NCI-H748 (cell line): Measurements from ENCODE around the gene WDR18.

Experiments
- DNase-seq: peaks from one replicate; lab custom pipeline; 2025; ENCODE audit not compliant: unreplicated experiment; lab: John Stamatoyannopoulos, UW

WDR18 gene

GRCh38 chr19:1006711-1007398, 22.7 kb downstream of the WDR18 start:
- no peak for DNase-seq

GRCh38 chr19:1007399-1008251, 23.5 kb downstream of the WDR18 start:
- no peak for DNase-seq

DNA sequence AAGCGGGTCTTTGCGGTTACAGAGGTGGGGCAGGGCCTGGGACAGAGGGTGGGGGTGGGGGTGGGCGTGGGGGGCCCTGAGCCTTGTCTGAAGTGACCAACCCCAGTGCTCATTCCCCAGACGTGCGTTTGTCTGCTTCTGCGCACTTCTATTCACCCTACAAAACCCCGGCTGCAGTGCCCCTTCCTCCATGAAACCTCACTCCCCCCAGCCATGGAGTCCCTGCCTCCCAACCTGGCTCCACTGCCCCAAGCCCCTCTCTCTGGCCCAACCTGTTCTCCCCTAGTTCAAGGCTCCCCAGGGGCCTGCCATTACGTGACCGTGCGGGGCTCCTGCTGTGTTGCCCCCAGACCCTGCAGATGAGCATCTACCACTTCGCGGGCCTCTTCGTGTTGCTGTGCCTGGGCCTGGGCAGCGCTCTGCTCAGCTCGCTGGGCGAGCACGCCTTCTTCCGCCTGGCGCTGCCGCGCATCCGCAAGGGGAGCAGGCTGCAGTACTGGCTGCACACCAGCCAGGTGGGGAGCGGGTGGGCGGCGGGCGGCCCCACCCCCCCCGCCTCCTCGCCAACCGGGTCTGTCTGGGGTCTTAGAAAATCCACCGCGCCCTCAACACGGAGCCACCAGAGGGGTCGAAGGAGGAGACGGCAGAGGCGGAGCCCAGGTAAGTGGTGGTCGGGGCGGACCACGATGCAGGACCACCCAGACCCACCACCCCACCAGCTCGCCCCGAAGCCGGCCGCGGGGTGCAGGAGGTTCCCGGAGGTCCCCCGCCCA, 24.3 kb downstream of the WDR18 start:
- no peak for DNase-seq

DNA sequence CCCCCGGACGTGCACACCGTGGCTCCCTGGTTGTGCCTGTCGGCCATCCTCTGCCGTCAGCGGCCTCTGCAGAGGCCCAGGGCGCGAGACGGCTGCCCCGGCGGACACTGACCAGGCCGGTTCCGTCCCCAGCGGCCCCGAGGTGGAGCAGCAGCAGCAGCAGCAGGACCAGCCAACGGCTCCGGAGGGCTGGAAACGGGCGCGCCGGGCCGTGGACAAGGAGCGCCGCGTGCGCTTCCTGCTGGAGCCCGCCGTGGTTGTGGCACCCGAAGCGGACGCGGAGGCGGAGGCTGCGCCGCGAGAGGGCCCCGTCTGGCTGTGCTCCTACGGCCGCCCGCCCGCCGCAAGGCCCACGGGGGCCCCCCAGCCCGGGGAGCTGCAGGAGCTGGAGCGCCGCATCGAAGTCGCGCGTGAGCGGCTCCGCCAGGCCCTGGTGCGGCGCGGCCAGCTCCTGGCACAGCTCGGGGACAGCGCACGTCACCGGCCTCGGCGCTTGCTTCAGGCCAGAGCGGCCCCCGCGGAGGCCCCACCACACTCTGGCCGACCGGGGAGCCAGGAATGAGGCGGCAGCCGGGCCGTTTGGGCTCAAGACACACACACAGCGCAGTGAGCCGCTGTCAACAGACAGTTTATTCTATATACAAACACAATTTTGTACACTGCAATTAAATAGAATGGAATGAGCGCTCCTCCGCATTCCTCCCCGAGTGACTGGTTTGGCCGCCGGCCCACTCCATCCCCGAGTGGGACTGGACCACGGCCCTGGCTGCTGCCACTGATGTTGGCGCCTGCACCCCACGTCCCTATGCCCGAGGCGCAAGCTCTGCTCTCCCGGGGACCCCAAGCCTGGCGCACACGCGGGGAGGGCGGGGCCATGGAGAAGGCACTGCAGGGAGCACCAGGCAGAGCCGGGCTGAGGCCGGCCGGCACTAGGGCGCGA, 25.2 kb downstream of the WDR18 start:
- DNase-seq: no peak

GRCh38 chr19:1009981-1010538, 25.9 kb downstream of the WDR18 start:
- no peak for DNase-seq

- no peak for DNase-seq
These were observed 26.7 kb downstream of the WDR18 start for GRCh38 chr19:1010586-1011510.

- DNase-seq: no peak
These were observed 27.7 kb downstream of the WDR18 start for GRCh38 chr19:1011831-1012333.

DNA sequence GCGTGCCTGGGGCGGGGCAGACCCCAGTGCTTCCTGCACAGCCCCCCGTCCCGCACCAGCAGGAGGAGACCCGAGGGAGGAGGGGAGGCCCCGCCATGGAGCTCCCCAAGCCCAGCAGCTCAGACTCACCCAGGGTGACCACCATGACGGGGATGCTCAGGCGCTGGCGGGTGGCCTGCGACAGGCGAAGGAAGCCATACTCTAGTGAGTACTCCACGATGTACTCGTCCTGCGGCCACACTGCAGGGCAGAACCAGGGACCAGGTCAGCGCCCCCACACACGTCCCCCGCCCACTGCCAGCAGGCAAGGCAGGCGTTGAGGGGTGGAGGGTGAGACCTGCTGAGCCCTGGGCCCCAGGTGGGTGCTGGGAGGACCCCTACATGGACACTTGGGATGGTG, 28.2 kb downstream of the WDR18 start:
- DNase-seq: no peak

GRCh38 chr19:1013218-1013617, 29.1 kb downstream of the WDR18 start:
- DNase-seq: no peak

DNA sequence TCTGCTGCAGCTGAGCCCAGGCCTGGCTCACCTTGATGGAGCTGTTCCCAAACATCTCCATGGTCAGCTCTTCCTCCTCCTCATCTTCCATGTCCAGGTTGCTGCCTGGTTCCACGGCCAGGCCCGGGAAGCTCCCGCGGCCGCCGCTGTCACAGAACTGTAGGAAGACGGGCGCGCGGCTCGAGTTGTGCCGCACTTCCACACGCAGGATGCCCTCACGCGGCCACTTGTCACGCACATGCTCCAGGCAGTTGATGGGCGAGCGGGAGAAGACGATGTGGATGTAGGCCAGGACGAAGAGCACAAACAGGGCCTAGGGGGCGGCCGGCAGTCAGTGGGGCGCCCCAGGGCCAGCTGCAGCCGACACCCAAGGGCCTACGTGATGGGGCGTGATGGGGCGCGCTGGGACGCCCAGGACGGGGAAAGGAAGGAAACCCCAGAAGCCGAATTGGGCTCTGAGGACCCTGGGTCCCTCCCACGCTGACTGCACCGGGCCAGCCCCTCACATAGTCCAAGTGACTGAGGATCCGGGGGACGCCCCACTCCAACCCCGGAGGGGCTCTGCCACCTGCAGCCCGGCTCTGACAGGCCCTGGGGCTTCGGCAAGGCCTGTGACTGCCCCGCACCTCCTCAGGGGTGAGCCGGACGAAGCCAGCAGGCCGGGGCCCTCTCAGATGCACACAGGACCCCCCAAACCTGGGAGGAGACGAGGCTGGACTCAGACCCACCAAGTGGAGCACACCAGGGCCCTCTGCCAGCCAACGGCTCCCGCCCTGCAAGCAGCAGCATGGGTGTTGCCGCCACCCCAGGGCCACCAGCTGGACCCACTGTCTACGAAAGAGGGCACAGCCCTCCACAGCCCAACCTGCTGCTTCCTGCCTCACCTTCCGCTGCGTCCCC, 30.3 kb downstream of the WDR18 start:
- no peak for DNase-seq

GRCh38 chr19:1015061-1015781, 31.1 kb downstream of the WDR18 start:
- DNase-seq: no peak

DNA sequence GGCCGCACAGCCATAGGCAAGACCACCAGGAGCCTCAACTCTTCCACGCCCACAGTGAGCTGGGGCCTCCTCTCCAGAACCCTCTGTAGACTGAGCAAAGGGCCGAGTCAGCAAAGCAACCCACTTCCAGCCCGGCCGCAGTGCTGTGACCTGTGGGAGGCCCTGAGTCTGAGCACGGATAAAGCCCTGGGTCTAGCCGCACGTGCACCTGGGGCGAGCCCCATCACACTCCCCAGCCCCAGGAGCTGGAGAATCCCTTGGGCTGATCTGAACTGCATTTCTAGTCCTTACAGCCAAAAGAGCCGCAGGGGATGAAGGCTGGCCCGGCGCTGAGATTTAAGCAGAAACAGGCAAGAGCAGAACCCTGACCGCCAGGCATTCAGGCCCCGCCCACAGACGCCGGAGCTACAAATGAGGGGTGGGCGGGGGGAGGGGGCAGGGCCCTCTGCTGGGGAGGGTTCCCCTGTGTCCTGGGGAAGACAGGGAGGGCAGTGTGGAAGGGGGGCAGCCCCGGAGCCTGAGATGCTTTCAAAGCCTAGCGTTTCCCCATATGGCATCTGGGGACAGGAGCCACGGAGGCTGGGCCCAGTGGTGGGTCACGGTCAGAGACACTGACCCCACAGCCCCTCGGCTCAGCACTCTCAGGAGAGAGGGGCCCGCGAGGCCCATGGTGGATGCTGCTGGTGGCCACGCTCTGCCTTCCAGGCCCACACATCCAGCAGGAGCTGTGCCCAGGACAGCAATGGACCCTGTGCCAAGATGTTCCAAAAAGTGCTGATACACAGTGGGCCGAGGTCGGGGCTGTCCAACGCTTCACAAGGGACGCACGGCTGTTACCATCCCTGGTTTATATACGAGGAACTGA, 31.9 kb downstream of the WDR18 start:
- no peak for DNase-seq

- no peak for DNase-seq
These were observed 32.5 kb downstream of the WDR18 start for GRCh38 chr19:1016647-1017114.

- DNase-seq: no peak
These were observed 33.2 kb downstream of the WDR18 start for GRCh38 chr19:1017115-1017905.

GRCh38 chr19:1017906-1018305, 33.8 kb downstream of the WDR18 start:
- DNase-seq: no peak
